Coronary artery (tissue), 2 donors: ENCODE data around the gene BASP1.

Experiments used
- DNase-seq: peaks from one replicate; pipeline ENCODE4 v3.0.0-alpha.2; 2017; ENCODE audit warnings: low spot score
- H3K27ac ChIP-seq, 2 donors: fragments of 200-600 bp; sonication (generic); one replicate each; pipeline ENCODE4 v1.5.1; 2016 to 2019
- H3K4me3 ChIP-seq: fragments of 200-600 bp; sonication (generic); 2 replicates; pipeline ENCODE4 v1.5.1; 2016; ENCODE audit warnings: mild to moderate bottlenecking, moderate library complexity
- CTCF ChIP-seq: fragments of 200-600 bp; sonication (generic); IDR thresholded peaks from one replicate; pipeline ENCODE4 v1.5.1; 2019; ENCODE audit warnings: antibody characterized with exemption

Gene BASP1

GRCh38 chr5:17221843-17222636 is 4.6 kb downstream of the BASP1 start:
- peak overlapping the region; percentile 11 for H3K4me3 ChIP-seq
- DNase-seq, result no peak
- no peak for TF ChIP-seq CTCF
- peak overlapping the region in 1 of 2 donors; percentile 40 for H3K27ac ChIP-seq

GRCh38 chr5:17222664-17223063 is 5.2 kb downstream of the BASP1 start:
- no peak for TF ChIP-seq CTCF
- peak overlapping the region; percentile 11 for H3K4me3 ChIP-seq
- no peak overlapping the region for H3K27ac ChIP-seq
- DNase-seq, result no peak

GRCh38 chr5:17223367-17224185 is 6.1 kb downstream of the BASP1 start:
- no peak for DNase-seq
- no peak overlapping the region for H3K4me3 ChIP-seq
- TF ChIP-seq CTCF, result no peak
- no peak overlapping the region for H3K27ac ChIP-seq

GRCh38 chr5:17224858-17225511 is 7.6 kb downstream of the BASP1 start:
- no peak for DNase-seq

GRCh38 chr5:17225520-17225919 is 8.1 kb downstream of the BASP1 start:
- Histone ChIP-seq H3K27ac (no peak overlapping the region), H3K4me3 (no peak overlapping the region)
- DNase-seq, result no peak
- TF ChIP-seq CTCF, result no peak

More at GRCh38 chr5:17224858-17225511, 7.6 kb downstream of the BASP1 start:
- Histone ChIP-seq H3K27ac (no peak overlapping the region), H3K4me3 (no peak overlapping the region)
- TF ChIP-seq CTCF, result no peak

- DNase-seq, result no peak
Observed at GRCh38 chr5:17227868-17228267, 10.4 kb downstream of the BASP1 start.

More at GRCh38 chr5:17227868-17228267, 10.4 kb downstream of the BASP1 start:
- H3K4me3 ChIP-seq, result no peak overlapping the region
- TF ChIP-seq CTCF, result no peak
- peak overlapping the region in 1 of 2 donors; percentile 20 for H3K27ac ChIP-seq
